PC-9 (cell line): ENCODE results near the gene MYO3B. TPM values are rescaled to one million over a fixed set of nuclear protein-coding genes. Genes with fewer than 3 reads are reported as not detected.

Source experiments
- BruUV-seq: library from RNA; stranded (reverse); fragments of 400-500 nt; replicated peaks from 2 replicates; lab custom pipeline; 2021; lab: Mats Ljungman, UMichigan
- CTCF ChIA-PET: fragments of 300-600 bp; sonication (Branson Sonifier 250); formaldehyde crosslinking; loops from one replicate; lab custom pipeline; 2022; ENCODE audit warnings: antibody characterized with exemption; lab: Charles Lee
- POLR2A ChIA-PET: fragments of 300-600 bp; sonication (Branson Sonifier 250); formaldehyde crosslinking; loops from one replicate; lab custom pipeline; 2022; ENCODE audit warnings: antibody characterized with exemption; ENCODE audit not compliant: unreplicated experiment; lab: Charles Lee
- DNase-seq, 2 experiments: peaks; one replicate each; pipeline versions ENCODE4 v3.0.0 to v3.0.0-alpha.2; 2015 to 2022; ENCODE audit warnings: mixed read lengths in 1 of 2
- H2AFZ ChIP-seq: fragments of 200-600 bp; sonication (generic); 2 replicates; pipeline ENCODE4 v1.8.1; 2017; ENCODE audit warnings: antibody characterized with exemption
- H3F3A ChIP-seq: fragments of 200-600 bp; sonication (generic); 2 replicates; pipeline ENCODE4 v1.8.1; 2017; ENCODE audit warnings: antibody characterized with exemption, mild to moderate bottlenecking, low read depth; ENCODE audit not compliant: insufficient read depth
- H3K27ac ChIP-seq: fragments of 200-600 bp; sonication (generic); 2 replicates; pipeline ENCODE4 v1.6.1; 2016; ENCODE audit warnings: mixed run types
- H3K27me3 ChIP-seq: fragments of 200-600 bp; sonication (generic); 2 replicates; pipeline ENCODE4 v1.6.1; 2016; ENCODE audit warnings: low read depth, mixed run types; ENCODE audit not compliant: insufficient read depth
- H3K36me3 ChIP-seq: fragments of 200-600 bp; sonication (generic); 2 replicates; pipeline ENCODE4 v1.6.1; 2016; ENCODE audit warnings: low read depth, mixed run types
- H3K4me1 ChIP-seq: fragments of 200-600 bp; sonication (generic); replicated peaks from 2 replicates; pipeline ENCODE4 v1.6.1; 2016; ENCODE audit warnings: mixed run types; ENCODE audit not compliant: insufficient read depth
- H3K4me2 ChIP-seq: fragments of 200-600 bp; sonication (generic); 2 replicates; pipeline ENCODE4 v1.6.1; 2017; ENCODE audit warnings: mixed run types
- H3K4me3 ChIP-seq: fragments of 200-600 bp; sonication (generic); 2 replicates; pipeline ENCODE4 v1.6.1; 2016; ENCODE audit warnings: mixed run types
- H3K79me2 ChIP-seq: fragments of 200-600 bp; sonication (generic); 2 replicates; pipeline ENCODE4 v1.6.1; 2017; ENCODE audit warnings: low read depth, mixed run types
- H3K9me2 ChIP-seq: fragments of 200-600 bp; sonication (generic); 2 replicates; pipeline ENCODE4 v1.8.1; 2017; ENCODE audit warnings: mild to moderate bottlenecking; ENCODE audit not compliant: insufficient read depth
- H3K9me3 ChIP-seq: fragments of 200-600 bp; sonication (generic); 2 replicates; pipeline ENCODE4 v1.8.1; 2016; ENCODE audit warnings: low read depth; ENCODE audit not compliant: insufficient read depth
- H4K20me1 ChIP-seq: fragments of 200-600 bp; sonication (generic); 2 replicates; pipeline ENCODE4 v1.8.1; 2017; ENCODE audit not compliant: insufficient read depth
- CTCF ChIP-seq: fragments of 200-600 bp; sonication (generic); conservative IDR thresholded peaks from 2 replicates; pipeline ENCODE4 v1.6.1; 2017; ENCODE audit warnings: mixed run types, antibody characterized with exemption, mild to moderate bottlenecking, moderate library complexity
- EZH2 ChIP-seq: fragments of 200-600 bp; sonication (generic); IDR thresholded peaks from 2 replicates; pipeline ENCODE4 v1.8.0; 2017; ENCODE audit warnings: antibody characterized with exemption, low read depth
- intact Hi-C: fragments of 100-400 bp; cut with micrococcal nuclease; formaldehyde crosslinking; loops from one replicate; pipeline ENCODE4 v1.10.0; 2022; ENCODE audit not compliant: unreplicated experiment
- total RNA-seq: library from RNA; stranded (reverse); gene quantifications from 2 replicates; pipeline ENCODE4 v1.2.3, GENCODE V29; 2021

Gene MYO3B
- total RNA-seq, 1 experiment from 2014 or later: 5.3 TPM

GRCh38 chr2:170488807-170489206 lies 310.9 kb downstream of the MYO3B start:
- intact Hi-C loops: no loop called here
- POLR2A ChIA-PET: no interaction called here
- Histone ChIP-seq H3K36me3 (no peaks in the 10 kb centered on the region), H2AFZ (no peak overlapping the region), H3K27me3 (no peaks in the 10 kb centered on the region), H3F3A (no peaks in the 10 kb centered on the region), H3K4me2 (no peak overlapping the region), H3K4me3 (no peak overlapping the region), H3K4me1 (0 out of 2 replicates have a peak, but pooled peaks cover 7% of the 10 kb centered on the region), H3K9me2 (no peaks in the 10 kb centered on the region), H3K9me3 (no peaks in the 10 kb centered on the region), H3K79me2 (no peaks in the 10 kb centered on the region), H3K27ac (no peak overlapping the region), H4K20me1 (no peaks in the 10 kb centered on the region)
- no peak for DNase-seq
- TF ChIP-seq EZH2 (no peak), CTCF (no peak)
- CTCF ChIA-PET: no interaction called here
- no TSS peak for BruUV-seq

GRCh38 chr2:170492010-170492409 lies 314.1 kb downstream of the MYO3B start:
- Histone ChIP-seq H3K27me3 (no peaks in the 10 kb centered on the region), H3K9me2 (no peaks in the 10 kb centered on the region), H3K36me3 (no peaks in the 10 kb centered on the region), H2AFZ (no peak overlapping the region), H4K20me1 (no peaks in the 10 kb centered on the region), H3K4me3 (no peak overlapping the region), H3K79me2 (no peaks in the 10 kb centered on the region), H3F3A (no peaks in the 10 kb centered on the region), H3K4me2 (no peak overlapping the region), H3K9me3 (no peaks in the 10 kb centered on the region), H3K4me1 (0 out of 2 replicates have a peak, but pooled peaks cover 7% of the 10 kb centered on the region), H3K27ac (no peak overlapping the region)
- ChIA-PET POLR2A (no interaction called here), CTCF (no interaction called here)
- no TSS peak for BruUV-seq
- no peak for DNase-seq
- intact Hi-C loops: no loop called here
- TF ChIP-seq CTCF (no peak), EZH2 (no peak)

DNA sequence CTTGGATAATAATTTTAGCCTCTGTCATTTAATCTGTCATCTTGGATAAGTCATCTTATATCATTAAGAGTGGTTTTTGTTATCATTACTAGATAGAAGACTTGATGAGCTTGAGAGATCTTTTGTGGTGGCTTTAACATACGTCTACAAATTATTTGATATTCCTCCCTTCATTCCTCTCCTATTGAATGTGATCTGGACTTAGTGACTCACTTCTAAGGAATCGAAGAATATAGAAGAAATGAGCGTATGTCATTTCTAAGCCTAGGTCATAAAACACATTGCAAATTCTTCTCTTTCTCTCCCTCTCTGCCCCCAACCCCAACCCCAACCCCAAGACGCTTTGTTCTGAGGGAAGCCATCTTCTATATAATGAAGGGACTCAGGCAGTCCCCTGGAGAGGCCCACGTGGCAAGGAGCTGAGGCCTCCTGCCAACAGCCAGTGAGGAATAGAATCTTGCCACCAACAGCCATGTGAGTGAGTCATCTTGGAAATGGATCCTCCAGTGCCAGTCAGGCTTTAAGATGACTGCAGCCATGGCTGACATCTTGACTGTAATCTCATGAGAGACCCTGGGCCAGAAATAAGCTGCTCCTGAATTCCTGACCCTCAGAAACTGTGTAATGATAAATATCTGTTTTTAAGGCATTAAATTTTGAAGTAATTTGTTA lies 315.6 kb downstream of the MYO3B start:
- no peak overlapping the region for H2AFZ ChIP-seq
- peak in 1 of 2 experiments; percentile 9 for DNase-seq
- H3K9me3 ChIP-seq: no peaks in the 10 kb centered on the region
- BruUV-seq: no TSS peak
- intact Hi-C loops: no loop called here
- H3K27me3 ChIP-seq: no peaks in the 10 kb centered on the region
- ChIA-PET CTCF (interaction anchor here (0.6 to 0.7 kb wide), 2 partner anchors 33 to 224 kb away, joined by 3 to 11 read pairs; no protein-coding TSS in a partner anchor), POLR2A (interaction anchor here (0.6 kb wide), 1 partner anchor 665 kb away, joined by 4 read pairs; no protein-coding TSS in a partner anchor)
- H3K79me2 ChIP-seq: no peaks in the 10 kb centered on the region
- H4K20me1 ChIP-seq: no peaks in the 10 kb centered on the region
- TF ChIP-seq EZH2 (no peak), CTCF (no peak)
- no peaks in the 10 kb centered on the region for H3F3A ChIP-seq
- no peak overlapping the region for H3K27ac ChIP-seq
- H3K4me3 ChIP-seq: no peak overlapping the region
- H3K9me2 ChIP-seq: no peaks in the 10 kb centered on the region
- H3K4me1 ChIP-seq: 0 out of 2 replicates have a peak, but pooled peaks cover 4% of the 10 kb centered on the region
- no peaks in the 10 kb centered on the region for H3K36me3 ChIP-seq
- no peak overlapping the region for H3K4me2 ChIP-seq
